HepG2 (cell line): ENCODE data around the gene PRDM11. TPM values are rescaled to one million over a fixed set of nuclear protein-coding genes. Genes with fewer than 3 reads are reported as not detected.

Source experiments
- ATAC-seq: fragments of 200-7000 bp; cut with Tn5 transposase; 3 replicates; pipeline ENCODE4 v1.9.1; 2020; ENCODE audit warnings: mild to moderate bottlenecking, moderate library complexity
- BruUV-seq: library from RNA; stranded (reverse); fragments of 400-500 nt; replicated peaks from 2 replicates; lab custom pipeline; 2021; lab: Mats Ljungman, UMichigan
- CTCF ChIA-PET: fragments of 300-600 bp; formaldehyde crosslinking; extraction: SDS; loops from one replicate; lab custom pipeline; 2021; ENCODE audit warnings: low total read pairs, inconsistent platforms, low intra/inter-chr PET ratio; lab: Yijun Ruan, JAX
- POLR2A ChIA-PET: fragments of 350-600 bp; sonication (Branson Sonifier 250); formaldehyde crosslinking; loops from one replicate; lab custom pipeline; 2020; ENCODE audit warnings: antibody characterized with exemption, inconsistent platforms; lab: Yijun Ruan, JAX
- DNase-seq: peaks from one replicate; pipeline ENCODE4 v3.0.0-alpha.2; 2015; ENCODE audit warnings: low spot score
- FAIRE-seq: peaks from 3 replicates; lab custom pipeline; 2011; peaks lifted over from hg19 to GRCh38; lab: Jason Lieb, UNC
- H2AFZ ChIP-seq: one replicate; pipeline ENCODE4 v1.6.1; 2011; ENCODE audit warnings: low read length, inconsistent platforms
- H3K27ac ChIP-seq: fragments of 300-600 bp; 3 replicates; pipeline ENCODE4 v1.8.0; 2011; ENCODE audit warnings: mixed run types, mild to moderate bottlenecking, mixed read lengths, low read length, inconsistent platforms; ENCODE audit not compliant: insufficient read depth; ENCODE audit errors: extremely low read length
- H3K27me3 ChIP-seq, 2 experiments: fragments of 200-600 bp in 1 of 2; 2 replicates in 1 of 2; 3 replicates in 1 of 2; pipeline versions ENCODE4 v1.6.0 to v1.8.0; 2011; ENCODE audit warnings: low read length in 2 of 2, mild to moderate bottlenecking in 2 of 2, moderate library complexity in 2 of 2, inconsistent platforms in 1 of 2; ENCODE audit not compliant: insufficient read depth in 2 of 2, control insufficient read depth in 1 of 2
- H3K36me3 ChIP-seq, 2 experiments: fragments of 200-600 bp in 1 of 2; replicated peaks in 1 of 2; 2 replicates in 1 of 2; 3 replicates in 1 of 2; pipeline versions ENCODE4 v1.5.1 to v1.8.0; 2011; ENCODE audit warnings: low read length in 2 of 2, inconsistent platforms in 1 of 2; ENCODE audit not compliant: insufficient read depth in 2 of 2, control insufficient read depth in 1 of 2
- H3K4me1 ChIP-seq: 2 replicates; pipeline ENCODE4 v1.5.1; 2012; ENCODE audit warnings: low read length, inconsistent platforms; ENCODE audit not compliant: insufficient read depth
- H3K4me2 ChIP-seq: 2 replicates; pipeline ENCODE4 v1.6.0; 2011; ENCODE audit warnings: low read depth, low read length, inconsistent platforms
- H3K4me3 ChIP-seq, 3 experiments: fragments of 200-600 bp in 1 of 3; sonication (generic), shearing (Covaris generic) in 1 of 3; replicated peaks in 1 of 3; 2 replicates each; pipeline ENCODE4 v1.5.1; 2011 to 2016; ENCODE audit warnings: low read length in 3 of 3, inconsistent platforms in 2 of 3, low read depth in 2 of 3, mild to moderate bottlenecking in 2 of 3, control low read depth in 1 of 3, mixed read lengths in 1 of 3; ENCODE audit not compliant: insufficient read depth in 1 of 3
- H3K79me2 ChIP-seq: one replicate; pipeline ENCODE4 v1.6.1; 2011; ENCODE audit warnings: low read length, inconsistent platforms; ENCODE audit not compliant: insufficient read depth
- H3K9ac ChIP-seq: 2 replicates; pipeline ENCODE4 v1.6.0; 2011; ENCODE audit warnings: mild to moderate bottlenecking, low read depth, low read length, inconsistent platforms; ENCODE audit not compliant: insufficient read depth
- H3K9me3 ChIP-seq: 2 replicates; pipeline ENCODE4 v1.5.1; 2012; ENCODE audit warnings: mild to moderate bottlenecking, low read length
- H4K20me1 ChIP-seq: 2 replicates; pipeline ENCODE4 v1.6.0; 2011; ENCODE audit warnings: inconsistent platforms, mild to moderate bottlenecking, low read length, moderate library complexity; ENCODE audit not compliant: insufficient read depth
- ARID2 ChIP-seq: sonication (generic); formaldehyde crosslinking; IDR thresholded peaks from 2 replicates; pipeline ENCODE4 v1.8.1; 2022; ENCODE audit warnings: mild to moderate bottlenecking, missing genetic modification reagents, borderline replicate concordance
- POLR2A ChIP-seq, 2 experiments: IDR thresholded peaks; 2 replicates each; pipeline ENCODE4 v1.6.1; 2011; ENCODE audit warnings: low read depth in 2 of 2, low read length in 2 of 2, mild to moderate bottlenecking in 1 of 2, moderate library complexity in 1 of 2; ENCODE audit not compliant: insufficient read depth in 1 of 2
- SKI ChIP-seq: fragments of 450-650 bp; IDR thresholded peaks from one replicate; pipeline ENCODE4 v1.6.1; 2018; ENCODE audit warnings: mild to moderate bottlenecking; ENCODE audit not compliant: partially characterized antibody
- ZBTB44 ChIP-seq: sonication (generic); formaldehyde crosslinking; IDR thresholded peaks from 2 replicates; pipeline ENCODE4 v1.4.0; 2020; ENCODE audit warnings: missing genetic modification reagents
- ZFP37 ChIP-seq: sonication (generic); formaldehyde crosslinking; IDR thresholded peaks from 2 replicates; pipeline ENCODE4 v1.4.0; 2020; ENCODE audit warnings: missing genetic modification reagents, borderline replicate concordance
- ZFP62 ChIP-seq: sonication (generic); formaldehyde crosslinking; IDR thresholded peaks from 2 replicates; pipeline ENCODE4 v1.4.0; 2020; ENCODE audit warnings: missing genetic modification reagents
- ZNF646 ChIP-seq: sonication (generic); formaldehyde crosslinking; IDR thresholded peaks from 2 replicates; pipeline ENCODE4 v1.9.0; 2021; ENCODE audit warnings: mild to moderate bottlenecking, missing genetic modification reagents
- ZSCAN29 ChIP-seq: sonication (generic); formaldehyde crosslinking; conservative IDR thresholded peaks from 2 replicates; pipeline ENCODE4 v1.4.0; 2020; ENCODE audit warnings: mild to moderate bottlenecking, missing genetic modification reagents
- WGBS: methylation state at CpG from one replicate; pipeline ENCODE4 v1.1.6; 2017; ENCODE audit warnings: low lambda C conversion rate; 5-methylcytosine and 5-hydroxymethylcytosine counted together
- in situ Hi-C: cut with HindIII; loops from 2 replicates; pipeline ENCODE4 v1.10.0; 2017; ENCODE audit warnings: low pct_unique_long_range_greater_than_20kb; ENCODE audit not compliant: extremely low pct_ligation_motif_present
- intact Hi-C: fragments of 100-400 bp; cut with micrococcal nuclease; formaldehyde crosslinking; loops from one replicate; pipeline ENCODE4 v1.10.0; 2022; ENCODE audit not compliant: unreplicated experiment
- polyA plus RNA-seq, 8 experiments: library from polyadenylated mRNA; depleted of rRNA in 3 of 8; stranded (reverse) in 7 of 8; unstranded in 1 of 8; fragments of >200 nt; fragmentation: Illumina TruSeq in 4 of 8; extraction: Trizol in 4 of 8; gene quantifications; 2 replicates each; pipeline versions ENCODE4 v1.2.1 to v1.2.3, GENCODE V29; 2011 to 2016; ENCODE audit warnings: low read depth in 4 of 8, missing spikeins in 1 of 8, mixed read lengths in 1 of 8; ENCODE audit not compliant: insufficient read depth in 1 of 8
- total RNA-seq, 5 experiments: library from RNA; depleted of rRNA; stranded (reverse); fragments of >200 nt; fragmentation: Illumina TruSeq; extraction: Trizol; gene quantifications; 2 replicates each; pipeline ENCODE4 v1.2.3, GENCODE V29; 2016; ENCODE audit warnings: low read depth in 1 of 5

The PRDM11 gene
- total and polyA plus RNA-seq, 2 of the 13 experiments (the other 11 are each of a cell fraction or from before 2014, with no cell fraction given) = 3.4 to 4.7 TPM

- Histone ChIP-seq H3K36me3 (no peaks in the 10 kb centered on the region), H3K9ac (no peak overlapping the region), H3K4me2 (no peak overlapping the region), H2AFZ (no peak overlapping the region), H4K20me1 (no peaks in the 10 kb centered on the region), H3K27me3 (no peaks in the 10 kb centered on the region; a peak in 1 of 5 replicates), H3K79me2 (no peaks in the 10 kb centered on the region)
- FAIRE-seq (no peak), DNase-seq (no peak), ATAC-seq (no peak)
- POLR2A ChIA-PET = no interaction called here
- intact Hi-C loops = no loop called here
- TF ChIP-seq POLR2A (IDR thresholded peaks at IDR 0.05; ENCODE audit: insufficient read depth in 1 of 2, low read depth in 2 of 2, low read length in 2 of 2) (no peak), ZFP62 (CRISPR knock-in tag) (no peak), ZFP37 (CRISPR knock-in tag) (no peak), ZSCAN29 (CRISPR knock-in tag) (no peak), SKI (no peak)
- TF ChIP-seq, all 625 proteins: peak for 0
- H3K27ac ChIP-seq = no peak overlapping the region
- in situ Hi-C loops = no loop called here
- CTCF ChIA-PET = no interaction called here
- H3K4me3 ChIP-seq = no peak overlapping the region
- 0 out of 2 replicates have a peak, but pooled peaks cover 5% of the 10 kb centered on the region for H3K4me1 ChIP-seq
- no TSS peak for BruUV-seq
- no peaks in the 10 kb centered on the region for H3K9me3 ChIP-seq
Observed at GRCh38 chr11:45260071-45260470, 113.6 kb downstream of the PRDM11 start.

- WGBS = 5% methylated on average over 4 of the region's 4 CpGs
- no peak overlapping the region for H3K27ac ChIP-seq
- TF ChIP-seq ZBTB44 (CRISPR knock-in tag) (no peak), ARID2 (no peak), ZNF646 (CRISPR knock-in tag) (no peak)
- H3K79me2 ChIP-seq = no peaks in the 10 kb centered on the region
- H4K20me1 ChIP-seq = no peaks in the 10 kb centered on the region
- no peak overlapping the region for H2AFZ ChIP-seq
- H3K9me3 ChIP-seq = no peaks in the 10 kb centered on the region
- no peak for FAIRE-seq
- peaks cover 19% of the 10 kb centered on the region for H3K4me1 ChIP-seq
- in situ Hi-C loops (no loop called here), intact Hi-C loops (no loop called here)
- BruUV-seq = no TSS peak
- ATAC-seq = no peak
- ChIA-PET POLR2A (no interaction called here), CTCF (no interaction called here)
- no peak overlapping the region for H3K4me3 ChIP-seq
- no peaks in the 10 kb centered on the region for H3K36me3 ChIP-seq
- H3K4me2 ChIP-seq = no peak overlapping the region
- no peak overlapping the region for H3K9ac ChIP-seq
- no peak for DNase-seq
- no peaks in the 10 kb centered on the region for H3K27me3 ChIP-seq
Observed at GRCh38 chr11:45262900-45263299, 116.5 kb downstream of the PRDM11 start.
